CD4-positive, alpha-beta T cell (primary cell): ENCODE data around the gene ATP8A2. TPM values are rescaled to one million over a fixed set of nuclear protein-coding genes. Genes with fewer than 3 reads are reported as not detected.

Experiments used
- ATAC-seq: fragments of 200-7000 bp; cut with Tn5 transposase; one replicate; pipeline ENCODE4 v1.10.0; 2022; ENCODE audit warnings: mild to moderate bottlenecking; ENCODE audit not compliant: poor library complexity
- CTCF ChIA-PET: fragments of 350-600 bp; sonication (Branson Sonifier 250); formaldehyde crosslinking; loops from one replicate; lab custom pipeline; 2021; ENCODE audit warnings: antibody characterized with exemption, inconsistent platforms; lab: Charles Lee
- POLR2A ChIA-PET: fragments of 350-600 bp; sonication (Branson Sonifier 250); formaldehyde crosslinking; loops from one replicate; lab custom pipeline; 2021; ENCODE audit warnings: antibody characterized with exemption, inconsistent platforms; lab: Charles Lee
- DNase-seq, 14 experiments: peaks; one replicate each; pipeline ENCODE4 v3.0.0-alpha.2; 2013 to 2020; ENCODE audit warnings: mixed read lengths in 2 of 14
- H3K27ac ChIP-seq, 2 donors: one replicate each; pipeline versions ENCODE4 v1.5.1 to v1.7.0; 2013; ENCODE audit warnings: low read length in 2 of 2, low read depth in 1 of 2, mild to moderate bottlenecking in 1 of 2
- H3K27me3 ChIP-seq, 2 experiments: 1 replicate in 1 of 2; 2 replicates in 1 of 2; pipeline versions ENCODE4 v1.6.1 to v1.7.0; 2013; ENCODE audit warnings: low read length in 2 of 2, control low read depth in 1 of 2, mild to moderate bottlenecking in 1 of 2, moderate library complexity in 1 of 2; ENCODE audit not compliant: insufficient read depth in 2 of 2, control insufficient read depth in 1 of 2
- H3K36me3 ChIP-seq: one replicate; pipeline ENCODE4 v1.6.1; 2013; ENCODE audit warnings: low read length, control low read depth; ENCODE audit not compliant: insufficient read depth
- H3K4me1 ChIP-seq: one replicate; pipeline ENCODE4 v1.6.1; 2013; ENCODE audit warnings: low read length, control low read depth; ENCODE audit not compliant: insufficient read depth
- H3K4me3 ChIP-seq: one replicate; pipeline ENCODE4 v1.5.1; 2013; ENCODE audit warnings: mild to moderate bottlenecking, low read length, moderate library complexity
- H3K9me3 ChIP-seq, 2 experiments: 1 replicate in 1 of 2; 2 replicates in 1 of 2; pipeline versions ENCODE4 v1.6.1 to v1.7.0; 2013; ENCODE audit warnings: low read length in 2 of 2, mild to moderate bottlenecking in 2 of 2, control low read depth in 1 of 2, moderate library complexity in 1 of 2; ENCODE audit not compliant: control insufficient read depth in 1 of 2, insufficient read depth in 1 of 2
- H3K27ac Mint-ChIP-seq: one replicate; pipeline ENCODE4 v1.8.0; 2020; ENCODE audit warnings: mixed read lengths
- H3K27me3 Mint-ChIP-seq: one replicate; pipeline ENCODE4 v1.8.0; 2021; ENCODE audit warnings: mixed read lengths
- H3K36me3 Mint-ChIP-seq: one replicate; pipeline ENCODE4 v1.8.0; 2021; ENCODE audit warnings: low read depth, mixed read lengths
- H3K4me1 Mint-ChIP-seq: one replicate; pipeline ENCODE4 v1.8.0; 2021; ENCODE audit warnings: low read depth, mixed read lengths
- H3K4me3 Mint-ChIP-seq: one replicate; pipeline ENCODE4 v1.8.0; 2020; ENCODE audit warnings: mild to moderate bottlenecking, mixed read lengths
- H3K9me3 Mint-ChIP-seq: one replicate; pipeline ENCODE4 v1.8.0; 2020; ENCODE audit warnings: mixed read lengths
- CTCF ChIP-seq: fragments of 200-600 bp; IDR thresholded peaks from one replicate; pipeline ENCODE4 v1.8.0; 2022; ENCODE audit warnings: antibody characterized with exemption, mild to moderate bottlenecking
- intact Hi-C, 2 experiments: fragments of 100-400 bp; cut with DNase I in 1 of 2; cut with micrococcal nuclease in 1 of 2; formaldehyde crosslinking; loops; one replicate each; pipeline versions ENCODE4 v1.15.1 to v1.9.0; 2023 to 2025; cut with DNase I, micrococcal nuclease
- total RNA-seq, 174 experiments: library from RNA in 2 of 174; stranded (reverse) in 2 of 174; gene quantifications; one replicate each; pipeline ENCODE4 v1.2.3 and lab custom pipeline; 2021 to 2026

ATP8A2 gene
- total RNA-seq, 2 experiments from 2014 or later, result 0.22 to 0.36 TPM

GRCh38 chr13:25904830-25905229 lies 533.1 kb downstream of the ATP8A2 start:
- DNase-seq, result no peak
- Histone ChIP-seq H3K27me3 (no peaks in the 10 kb centered on the region), H3K27ac (no peak overlapping the region), H3K4me1 (peaks cover 52% of the 10 kb centered on the region), H3K36me3 (no peaks in the 10 kb centered on the region), H3K9me3 (no peaks in the 10 kb centered on the region), H3K4me3 (no peak overlapping the region)
- H3K9me3 Mint-ChIP-seq, result no peaks in the 10 kb centered on the region
- intact Hi-C loops, result loop anchor here (5.0 to 10.0 kb wide), 4 partner anchors 47 to 110 kb away; no protein-coding TSS in a partner anchor
- POLR2A ChIA-PET, result no interaction called here
- ATAC-seq, result no peak
- H3K36me3 Mint-ChIP-seq, result no peaks in the 10 kb centered on the region
- no peak overlapping the region for H3K27ac Mint-ChIP-seq
- no peaks in the 10 kb centered on the region for H3K27me3 Mint-ChIP-seq
- H3K4me3 Mint-ChIP-seq, result no peak overlapping the region
- no peak for TF ChIP-seq CTCF
- peaks cover 14% of the 10 kb centered on the region for H3K4me1 Mint-ChIP-seq
- CTCF ChIA-PET, result no interaction called here

GRCh38 chr13:25905611-25906010 lies 533.8 kb downstream of the ATP8A2 start:
- intact Hi-C loops, result loop anchor here in 1 of 2 experiments (5.0 to 10.0 kb wide), 3 partner anchors 47 to 109 kb away; no protein-coding TSS in a partner anchor
- H3K36me3 Mint-ChIP-seq, result no peaks in the 10 kb centered on the region
- H3K9me3 ChIP-seq, result no peaks in the 10 kb centered on the region
- ChIA-PET POLR2A (interaction anchor here (0.8 kb wide), 1 partner anchor 21 kb away, joined by 3 read pairs; no protein-coding TSS in a partner anchor), CTCF (no interaction called here)
- TF ChIP-seq CTCF, result no peak
- ATAC-seq (no peak), DNase-seq (no peak)
- no peaks in the 10 kb centered on the region for H3K9me3 Mint-ChIP-seq
- H3K4me3 Mint-ChIP-seq, result no peak overlapping the region
- H3K27ac Mint-ChIP-seq, result no peak overlapping the region
- H3K27ac ChIP-seq, result peak overlapping the region; percentile 50 to 72
- H3K36me3 ChIP-seq, result no peaks in the 10 kb centered on the region
- no peaks in the 10 kb centered on the region for H3K27me3 ChIP-seq
- H3K4me1 Mint-ChIP-seq, result peaks cover 7% of the 10 kb centered on the region
- no peak overlapping the region for H3K4me3 ChIP-seq
- peaks cover 48% of the 10 kb centered on the region for H3K4me1 ChIP-seq
- H3K27me3 Mint-ChIP-seq, result no peaks in the 10 kb centered on the region

- peaks cover under 1% of the 10 kb centered on the region for H3K4me1 Mint-ChIP-seq
- intact Hi-C loops, result loop anchor here in 1 of 2 experiments (5.0 to 10.0 kb wide), 3 partner anchors 46 to 109 kb away; no protein-coding TSS in a partner anchor
Observed at GRCh38 chr13:25906191-25906661, 534.5 kb downstream of the ATP8A2 start.

More at GRCh38 chr13:25906191-25906661, 534.5 kb downstream of the ATP8A2 start:
- ChIA-PET CTCF (interaction anchor here (0.6 kb wide), 1 partner anchor 76 kb away, joined by 3 read pairs; no protein-coding TSS in a partner anchor), POLR2A (interaction anchor here (0.8 to 1.2 kb wide), 2 partner anchors 20 to 68 kb away, joined by 3 to 4 read pairs; no protein-coding TSS in a partner anchor)
- Mint-ChIP-seq H3K27me3 (no peaks in the 10 kb centered on the region), H3K4me3 (no peak overlapping the region), H3K27ac (no peak overlapping the region), H3K9me3 (no peaks in the 10 kb centered on the region), H3K36me3 (no peaks in the 10 kb centered on the region)
- H3K27ac ChIP-seq, result peak overlapping the region; percentile 50 to 72
- ATAC-seq (no peak), DNase-seq (peak in 4 of 14 experiments; percentile 29 to 52 (median 32))
- H3K9me3 ChIP-seq, result no peaks in the 10 kb centered on the region
- H3K4me3 ChIP-seq, result peak overlapping the region; percentile 10
- H3K4me1 ChIP-seq, result peaks cover 43% of the 10 kb centered on the region
- H3K36me3 ChIP-seq, result no peaks in the 10 kb centered on the region
- no peaks in the 10 kb centered on the region for H3K27me3 ChIP-seq
- no peak for TF ChIP-seq CTCF
